ENCODE results near the gene XRRA1.

DNA sequence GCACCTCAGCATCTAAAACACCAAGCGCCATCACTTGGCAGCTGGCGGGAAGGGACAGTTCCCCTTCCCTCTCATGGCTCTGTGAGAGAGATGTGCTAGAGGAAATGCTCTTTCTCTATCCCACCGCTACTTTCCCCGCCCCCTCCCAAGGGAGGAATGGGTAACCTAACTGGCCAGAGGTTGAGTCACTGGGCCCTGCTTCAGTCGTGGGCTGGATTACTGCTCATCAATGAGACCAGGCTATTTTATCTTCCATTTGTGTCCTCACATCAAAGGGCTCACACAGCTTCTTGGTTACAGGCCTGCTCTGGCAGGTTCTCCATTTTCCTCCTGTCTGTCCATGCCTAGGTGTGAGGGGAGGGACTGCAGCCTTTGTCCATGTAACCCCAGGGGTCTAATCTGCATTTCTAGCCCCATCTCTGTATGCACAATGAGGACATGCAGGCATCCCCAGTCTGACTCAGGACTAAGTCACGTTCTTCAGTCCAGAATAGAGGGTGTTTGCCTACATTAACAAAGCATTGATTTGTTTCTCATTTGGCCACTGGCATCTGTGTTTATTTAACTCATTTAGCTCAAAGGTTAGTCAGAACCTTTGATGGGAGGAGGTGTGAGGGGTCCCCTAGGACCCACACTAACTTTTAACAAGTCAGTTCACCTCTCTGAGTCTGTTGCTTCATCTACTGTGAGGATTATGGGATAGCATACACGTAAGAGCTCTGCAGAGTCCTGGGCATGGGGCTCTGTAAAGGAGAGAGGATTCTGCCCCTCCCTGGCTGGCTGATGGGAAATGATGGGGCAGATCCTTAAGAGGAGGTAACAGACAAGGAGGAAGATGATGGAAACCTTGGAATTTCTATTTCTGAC is 99.1 kb downstream of the XRRA1 start:
- TF ChIP-seq CTCF (IDR thresholded peaks at IDR 0.05) = no peak
- TF ChIP-seq, protein P1, sequence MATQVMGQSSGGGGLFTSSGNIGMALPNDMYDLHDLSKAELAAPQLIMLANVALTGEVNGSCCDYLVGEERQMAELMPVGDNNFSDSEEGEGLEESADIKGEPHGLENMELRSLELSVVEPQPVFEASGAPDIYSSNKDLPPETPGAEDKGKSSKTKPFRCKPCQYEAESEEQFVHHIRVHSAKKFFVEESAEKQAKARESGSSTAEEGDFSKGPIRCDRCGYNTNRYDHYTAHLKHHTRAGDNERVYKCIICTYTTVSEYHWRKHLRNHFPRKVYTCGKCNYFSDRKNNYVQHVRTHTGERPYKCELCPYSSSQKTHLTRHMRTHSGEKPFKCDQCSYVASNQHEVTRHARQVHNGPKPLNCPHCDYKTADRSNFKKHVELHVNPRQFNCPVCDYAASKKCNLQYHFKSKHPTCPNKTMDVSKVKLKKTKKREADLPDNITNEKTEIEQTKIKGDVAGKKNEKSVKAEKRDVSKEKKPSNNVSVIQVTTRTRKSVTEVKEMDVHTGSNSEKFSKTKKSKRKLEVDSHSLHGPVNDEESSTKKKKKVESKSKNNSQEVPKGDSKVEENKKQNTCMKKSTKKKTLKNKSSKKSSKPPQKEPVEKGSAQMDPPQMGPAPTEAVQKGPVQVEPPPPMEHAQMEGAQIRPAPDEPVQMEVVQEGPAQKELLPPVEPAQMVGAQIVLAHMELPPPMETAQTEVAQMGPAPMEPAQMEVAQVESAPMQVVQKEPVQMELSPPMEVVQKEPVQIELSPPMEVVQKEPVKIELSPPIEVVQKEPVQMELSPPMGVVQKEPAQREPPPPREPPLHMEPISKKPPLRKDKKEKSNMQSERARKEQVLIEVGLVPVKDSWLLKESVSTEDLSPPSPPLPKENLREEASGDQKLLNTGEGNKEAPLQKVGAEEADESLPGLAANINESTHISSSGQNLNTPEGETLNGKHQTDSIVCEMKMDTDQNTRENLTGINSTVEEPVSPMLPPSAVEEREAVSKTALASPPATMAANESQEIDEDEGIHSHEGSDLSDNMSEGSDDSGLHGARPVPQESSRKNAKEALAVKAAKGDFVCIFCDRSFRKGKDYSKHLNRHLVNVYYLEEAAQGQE (IDR thresholded peaks at IDR 0.05; ENCODE audit: insufficient read depth in 1 of 2, low read depth in 2 of 2, low read length in 1 of 2) = no peak
